ENCODE data around the gene ARID5A.
A peak's percentile ranks its signal among the peaks of the same experiment; 100 is the strongest.

GRCh38 chr2:96527286-96528005, 9.1 kb upstream of the ARID5A start:
- peak in 1 of 2 donors; percentile 22 for TF ChIP-seq CTCF (conservative IDR thresholded peaks at IDR 0.05 in 1 of 2, IDR thresholded peaks at IDR 0.05 in 1 of 2; ENCODE audit: extremely low read depth in 1 of 2, insufficient read depth in 1 of 2, low read depth in 1 of 2, low read length in 2 of 2)
- no peak for TF ChIP-seq EZH2 (IDR thresholded peaks at IDR 0.05; ENCODE audit: borderline replicate concordance, low read length)

Data from mammary epithelial cell (primary cell).